SH-SY5Y (cell line): ENCODE results near the gene ST3GAL4.

Experiments used
- GATA2 ChIP-seq: IDR thresholded peaks from 2 replicates; pipeline ENCODE4 v1.6.1; 2011; ENCODE audit warnings: mild to moderate bottlenecking, low read depth, low read length
- GATA3 ChIP-seq: IDR thresholded peaks from 2 replicates; pipeline ENCODE4 v1.6.1; 2011; ENCODE audit warnings: low read depth, mild to moderate bottlenecking, low read length, moderate library complexity

ST3GAL4 gene

DNA sequence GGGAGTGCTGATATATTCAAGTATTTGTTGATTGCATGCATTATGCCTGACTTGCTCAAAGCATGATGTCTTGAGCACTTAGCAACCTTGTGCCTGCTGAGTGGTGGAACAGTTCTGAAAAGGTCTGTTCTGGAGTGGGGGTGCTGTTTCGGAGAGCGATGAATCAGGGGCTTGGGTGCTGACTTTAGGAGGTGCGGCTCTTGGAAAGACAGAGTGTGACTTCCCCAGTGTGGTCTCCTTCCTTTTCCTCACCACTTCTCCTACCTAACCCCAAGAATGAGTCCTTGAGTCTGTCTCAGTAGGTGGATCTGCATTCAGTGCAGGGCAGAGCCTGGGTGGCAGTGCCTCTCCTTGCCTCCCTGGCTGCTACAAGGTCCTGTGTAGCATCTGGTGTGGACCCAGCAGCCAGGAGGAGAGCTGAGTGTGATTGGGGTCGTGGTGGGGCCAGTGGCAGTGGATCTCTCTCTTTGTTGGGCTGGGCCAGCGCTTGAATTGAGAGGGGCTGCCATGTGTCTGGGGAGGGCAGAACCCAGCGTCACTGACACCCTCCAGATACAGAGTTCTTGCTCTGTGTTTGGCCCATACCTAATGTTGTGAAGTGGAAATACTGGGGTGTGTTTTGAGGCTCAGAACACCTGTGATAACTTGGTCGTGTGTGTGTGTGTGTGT, 35.9 kb downstream of the ST3GAL4 start:
- no peak for TF ChIP-seq GATA2
- no peak for TF ChIP-seq GATA3

DNA sequence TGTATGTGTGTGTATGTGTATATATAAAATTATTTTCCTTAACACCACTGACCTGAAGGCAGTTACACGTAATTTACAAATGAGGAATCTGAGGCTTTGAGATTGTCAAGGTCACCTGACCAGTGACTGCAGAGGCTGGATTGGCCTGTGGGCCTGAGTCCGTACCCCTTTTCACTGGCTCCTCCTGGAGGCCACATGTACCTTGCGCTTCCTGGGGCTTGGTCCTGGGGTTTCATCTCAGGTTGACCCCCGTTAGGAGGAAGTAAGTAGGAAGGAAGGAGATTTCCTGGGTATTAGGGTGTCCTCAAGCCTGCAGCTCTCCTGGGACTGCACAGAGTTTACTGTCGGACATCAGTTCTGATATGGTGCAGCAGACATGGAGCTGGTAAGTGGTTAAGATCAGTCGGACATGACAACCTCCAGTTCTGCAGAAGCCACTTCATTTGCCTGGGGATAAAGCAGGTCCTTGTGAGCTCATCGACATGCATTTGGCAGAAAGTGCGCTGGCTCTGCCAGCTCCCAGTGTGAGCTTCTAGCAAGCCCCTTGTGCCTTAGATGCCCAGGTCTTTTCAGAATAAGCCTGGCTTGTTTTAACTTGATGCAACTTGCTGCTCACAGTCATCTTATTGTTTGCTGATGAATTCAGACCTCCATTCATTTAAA, 36.6 kb downstream of the ST3GAL4 start:
- no peak for TF ChIP-seq GATA2
- TF ChIP-seq GATA3, result no peak

GRCh38 chr11:126392633-126393013, 37.1 kb downstream of the ST3GAL4 start:
- TF ChIP-seq GATA3 (no peak), GATA2 (no peak)

DNA sequence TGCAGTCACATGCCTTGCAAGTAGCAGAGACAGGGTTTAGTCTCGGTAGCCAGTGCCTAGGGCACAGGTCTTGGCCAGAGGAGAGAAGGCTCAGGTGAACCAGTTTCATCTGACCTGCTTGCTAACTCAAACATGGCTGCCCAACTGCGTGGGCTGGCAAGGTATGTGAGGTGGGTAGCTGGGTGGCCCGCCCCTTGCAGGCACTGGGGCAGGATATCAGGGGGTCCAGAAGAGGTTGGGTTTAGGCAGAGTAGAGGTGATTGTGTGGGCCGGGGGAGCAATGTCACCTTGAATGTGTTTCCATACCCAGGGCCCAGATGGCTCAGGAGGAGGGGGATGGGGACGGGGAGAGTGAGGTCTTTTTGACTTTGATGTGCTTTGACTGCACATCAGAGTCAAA, 37.7 kb downstream of the ST3GAL4 start:
- TF ChIP-seq GATA2, result no peak
- TF ChIP-seq GATA3, result no peak

DNA sequence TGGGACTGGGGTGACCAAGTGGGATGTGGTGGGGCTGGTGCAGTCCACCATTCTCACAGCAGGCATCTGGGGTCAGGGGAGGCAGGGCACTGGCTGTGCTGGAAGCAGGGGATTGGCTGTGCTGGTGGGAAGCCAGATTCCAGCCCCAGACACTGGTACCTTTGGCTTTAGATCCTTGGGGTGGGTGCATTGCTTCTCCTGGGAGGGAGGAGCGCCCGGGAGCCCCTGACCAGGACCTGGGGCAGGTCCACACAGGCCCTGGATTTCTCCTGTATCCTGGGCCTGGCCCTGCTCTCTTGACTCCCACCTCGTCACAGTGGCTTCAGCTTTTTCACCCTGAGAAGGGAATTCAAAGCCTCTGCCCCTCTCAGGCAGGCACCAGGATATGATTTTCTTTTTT, 38.5 kb downstream of the ST3GAL4 start:
- TF ChIP-seq GATA2 (no peak), GATA3 (no peak)

GRCh38 chr11:126396965-126397364, 41.5 kb downstream of the ST3GAL4 start:
- no peak for TF ChIP-seq GATA2
- no peak for TF ChIP-seq GATA3

GRCh38 chr11:126398296-126398695, 42.8 kb downstream of the ST3GAL4 start:
- TF ChIP-seq GATA2 (no peak), GATA3 (no peak)

GRCh38 chr11:126398721-126399120, 43.2 kb downstream of the ST3GAL4 start:
- TF ChIP-seq GATA2 (no peak), GATA3 (no peak)

- TF ChIP-seq GATA3 (no peak), GATA2 (no peak)
Observed at GRCh38 chr11:126400019-126400418, 44.5 kb downstream of the ST3GAL4 start.

DNA sequence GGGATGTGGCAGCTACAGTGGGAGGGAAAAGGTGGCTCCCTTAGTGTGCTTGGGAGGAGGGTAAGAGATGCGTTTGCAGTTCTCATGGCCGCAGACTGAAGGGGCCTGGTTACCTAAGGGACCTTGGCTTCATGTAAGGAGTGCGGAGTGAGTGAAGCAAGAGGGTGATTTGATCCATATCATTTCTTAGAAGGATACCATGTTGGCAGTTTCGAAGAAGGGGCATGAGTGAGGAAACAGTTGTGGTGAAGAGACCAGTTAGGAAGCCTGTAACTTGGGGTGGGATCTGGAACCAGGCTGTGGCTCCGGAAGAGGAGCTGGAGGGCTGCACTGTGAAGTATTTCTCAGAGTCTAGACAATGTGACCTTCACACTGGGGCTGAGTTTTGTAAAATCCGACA, 45.0 kb downstream of the ST3GAL4 start:
- TF ChIP-seq GATA3 (no peak), GATA2 (no peak)

- TF ChIP-seq GATA2, result no peak
- no peak for TF ChIP-seq GATA3
Observed at GRCh38 chr11:126403022-126403581, 47.6 kb downstream of the ST3GAL4 start.

DNA sequence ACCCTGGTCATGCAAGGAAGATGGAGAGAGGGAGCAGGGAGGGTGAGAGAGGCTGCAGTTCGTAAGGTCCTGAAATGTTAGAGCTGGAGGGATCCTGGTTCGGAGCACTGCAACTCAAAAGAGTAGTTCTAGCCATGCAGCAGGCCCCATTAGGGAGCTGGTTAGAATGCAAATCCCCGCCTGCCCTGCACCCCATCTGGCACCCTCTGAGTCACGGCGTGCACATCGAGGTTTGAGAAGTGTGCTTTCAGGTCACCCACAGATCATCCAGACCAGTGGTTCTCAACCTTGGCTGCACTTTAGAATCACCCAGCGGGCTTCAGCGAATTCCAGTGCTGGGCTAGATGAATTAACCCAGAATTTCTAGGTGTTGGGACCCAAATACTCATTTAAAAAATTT, 48.2 kb downstream of the ST3GAL4 start:
- TF ChIP-seq GATA3 (no peak), GATA2 (no peak)

DNA sequence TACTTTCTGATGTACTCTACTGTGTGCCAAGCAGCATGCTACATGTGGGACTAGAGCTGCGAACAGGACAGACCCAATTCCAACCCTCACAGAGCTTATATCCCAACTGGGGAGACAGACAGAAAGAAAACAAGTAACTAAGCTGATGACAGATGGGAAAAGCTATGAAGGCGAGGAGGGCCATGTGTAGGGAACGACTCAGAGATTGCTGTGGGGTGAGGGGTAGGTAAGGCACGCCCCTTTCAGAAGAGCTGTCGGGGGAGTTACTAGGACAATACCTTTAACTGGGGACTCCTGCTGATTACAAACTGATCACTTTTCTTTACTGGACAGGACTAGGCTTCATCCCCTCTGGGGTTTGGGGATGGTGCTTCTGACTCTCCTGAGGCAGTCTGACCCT, 48.9 kb downstream of the ST3GAL4 start:
- TF ChIP-seq GATA2, result no peak
- no peak for TF ChIP-seq GATA3

GRCh38 chr11:126405374-126405773, 49.9 kb downstream of the ST3GAL4 start:
- TF ChIP-seq GATA2 (no peak), GATA3 (no peak)

DNA sequence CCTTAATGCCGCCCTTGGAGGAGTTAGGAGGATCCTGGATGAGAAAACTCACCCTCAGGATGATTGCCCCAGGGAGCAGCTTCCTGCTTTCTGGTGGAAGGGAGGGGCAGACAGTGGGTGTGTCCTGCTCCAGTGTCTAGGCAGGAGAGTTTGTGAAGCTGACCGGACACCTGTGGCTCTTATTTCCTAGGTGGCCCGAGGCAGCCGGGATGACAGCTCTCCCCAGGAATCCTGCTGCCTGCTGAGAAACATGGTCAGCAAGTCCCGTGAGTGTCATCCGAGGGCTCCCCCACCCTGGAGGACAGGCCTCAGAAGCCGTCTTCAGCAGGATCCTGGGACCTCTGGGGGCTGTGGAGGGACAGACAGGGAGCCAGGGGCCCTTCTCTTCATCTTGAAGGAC, 50.4 kb downstream of the ST3GAL4 start:
- TF ChIP-seq GATA2 (no peak), GATA3 (no peak)

DNA sequence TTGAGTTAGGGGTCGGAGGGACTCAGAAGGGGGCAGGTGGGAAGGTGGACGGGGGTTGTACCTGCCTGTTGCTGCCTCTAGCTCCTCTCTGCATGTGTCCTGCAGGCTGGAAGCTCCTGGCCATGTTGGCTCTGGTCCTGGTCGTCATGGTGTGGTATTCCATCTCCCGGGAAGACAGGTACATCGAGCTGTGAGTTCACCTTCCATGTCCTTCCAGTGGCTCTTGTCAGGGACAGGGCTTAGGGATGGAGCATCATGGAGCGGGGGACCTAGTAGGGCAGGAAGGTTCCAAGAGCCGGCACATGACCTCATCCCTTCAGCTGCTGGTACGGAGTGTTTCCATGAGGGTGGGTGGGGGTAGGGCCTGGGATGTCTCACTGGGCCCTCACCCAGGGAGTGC, 50.9 kb downstream of the ST3GAL4 start:
- TF ChIP-seq GATA2, result no peak
- no peak for TF ChIP-seq GATA3
